ENCODE results near the gene STK11. TPM values are rescaled to one million over a fixed set of nuclear protein-coding genes. Genes with fewer than 3 reads are reported as not detected.

Gene STK11
- total and polyA plus RNA-seq, 2 of the 4 experiments (the other 2 are of a cell fraction): 39.3 to 42.8 TPM

DNA sequence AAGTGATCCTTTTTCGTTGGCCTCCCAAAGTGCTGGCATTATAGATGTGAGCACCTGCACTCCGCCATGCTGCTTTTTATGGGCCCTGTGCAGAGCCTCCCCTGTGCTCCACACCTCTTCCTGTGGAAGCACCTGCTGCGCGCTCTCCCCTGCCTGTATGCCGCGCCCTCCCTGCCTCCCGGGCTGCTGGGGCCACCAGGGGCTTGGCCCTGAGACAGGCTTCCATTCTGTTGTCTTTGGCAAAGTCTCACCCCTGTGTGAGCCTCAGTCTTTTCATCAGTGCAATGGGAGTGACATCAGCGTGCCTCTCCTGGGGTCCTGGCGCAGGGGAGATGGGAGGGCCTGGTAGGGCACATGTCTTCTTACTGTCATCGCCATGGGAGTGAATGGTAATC, 71.0 kb downstream of the STK11 start:
- DNase-seq: no peak
- Histone ChIP-seq H3K9ac (ENCODE audit: low read depth, low read length) (peak overlapping the region; percentile 81; the same call in 1 of the 2 replicates), H3K27me3 (ENCODE audit: control insufficient read depth, insufficient read depth, low read length) (no peaks in the 10 kb centered on the region), H3K9me1 (ENCODE audit: insufficient read depth, low read length) (no peaks in the 10 kb centered on the region; the same call in 1 of the 2 replicates), H3K4me3 (ENCODE audit: insufficient read depth, low read depth, low read length) (no peak overlapping the region), H3K79me1 (ENCODE audit: low read depth in 1 of 2, low read length in 2 of 2) (peaks cover 22 to 56% of the 10 kb centered on the region in 2 experiments; a peak in 3 of 4 replicates), H2BK5ac (ENCODE audit: low read depth, low read length, poor library complexity, severe bottlenecking) (no peak overlapping the region), H4K20me1 (ENCODE audit: insufficient read depth, low read length) (peaks cover 54% of the 10 kb centered on the region), H3K36me3 (ENCODE audit: control insufficient read depth, insufficient read depth, low read length) (peaks cover 42% of the 10 kb centered on the region), H2AK9ac (replicated peaks; ENCODE audit: low read depth, low read length, poor library complexity) (peak overlapping the region; percentile 100), H3K18ac (ENCODE audit: low read depth, low read length) (no peak overlapping the region), H3K56ac (ENCODE audit: extremely low read depth, insufficient read depth, low read length) (no peak overlapping the region), H3K9me3 (ENCODE audit: control insufficient read depth, insufficient read depth, low read length) (no peaks in the 10 kb centered on the region), H4K91ac (ENCODE audit: insufficient read depth, low read depth, low read length) (peak overlapping the region; percentile 66; the same call in 1 of the 2 replicates), H2BK15ac (ENCODE audit: low read depth, low read length) (no peak overlapping the region), H4K5ac (ENCODE audit: low read depth, low read length) (no peak overlapping the region; the same call in 1 of the 2 replicates), H2BK20ac (ENCODE audit: low read depth, low read length) (no peak overlapping the region), H2AK5ac (ENCODE audit: low read depth, low read length) (peak overlapping the region; percentile 51; the same call in 1 of the 2 replicates), H3K23ac (ENCODE audit: low read depth, low read length) (peak overlapping the region; percentile 93; the same call in 1 of the 2 replicates), H2BK120ac (ENCODE audit: low read depth, low read length) (no peak overlapping the region), H3K4ac (ENCODE audit: low read depth, low read length) (0 out of 2 replicates have a peak overlapping the region, but pooled peaks have one; percentile 86), H3K4me2 (ENCODE audit: low read depth, low read length) (peak overlapping the region; percentile 82; the same call in 1 of the 2 replicates), H3K14ac (replicated peaks; ENCODE audit: low read depth, low read length) (0 out of 2 replicates have a peak overlapping the region, but pooled peaks have one; percentile 97), H3K27ac (ENCODE audit: insufficient read depth, low read length) (no peak overlapping the region), H2AFZ (replicated peaks; ENCODE audit: low read length, poor library complexity) (peak overlapping the region; percentile 43), H4K8ac (ENCODE audit: low read depth in 2 of 2, low read length in 2 of 2) (peak overlapping the region; percentile 59 to 86; a peak in 2 of 4 replicates), H3K4me1 (ENCODE audit: control insufficient read depth, insufficient read depth, low read length) (peaks cover 15% of the 10 kb centered on the region)
- ChIA-PET CTCF (no interaction called here), POLR2A (ENCODE audit: unreplicated experiment) (no interaction called here)
- dilution Hi-C loops (cut with HindIII; ENCODE audit: low sequenced_read_pairs, unreplicated experiment): no loop called here
- intact Hi-C loops (cut with micrococcal nuclease): loop anchor here (5.0 kb wide), 2 partner anchors 86 to 131 kb away; partner anchors contain the start of gene DAZAP1
- 94% methylated on average over 5 of the region's 10 CpGs; no CpG with 5 or more reads in 1 of the 2 experiments for WGBS, 2 experiments (ENCODE audit: extremely low coverage in 2 of 2, insufficient read length in 1 of 2)
- in situ Hi-C loops (cut with MboI; ENCODE audit: low sequenced_read_pairs): no loop called here
- no peak for ATAC-seq (ENCODE audit: low read depth)
- no TSS peak for BruUV-seq (replicated peaks)
- TF ChIP-seq FOS (IDR thresholded peaks at IDR 0.05; ENCODE audit: low read depth, low read length): no peak

All from IMR-90 (cell line).